GM19397 (cell line): ENCODE measurements around the gene CHST1.

ENCODE experiments used
- ATAC-seq: cut with Tn5 transposase; IDR thresholded peaks from one replicate; pipeline ENCODE4 v1.9.1; 2021; ENCODE audit warnings: mild to moderate bottlenecking, moderate library complexity; ENCODE audit not compliant: unreplicated experiment

CHST1 gene

DNA sequence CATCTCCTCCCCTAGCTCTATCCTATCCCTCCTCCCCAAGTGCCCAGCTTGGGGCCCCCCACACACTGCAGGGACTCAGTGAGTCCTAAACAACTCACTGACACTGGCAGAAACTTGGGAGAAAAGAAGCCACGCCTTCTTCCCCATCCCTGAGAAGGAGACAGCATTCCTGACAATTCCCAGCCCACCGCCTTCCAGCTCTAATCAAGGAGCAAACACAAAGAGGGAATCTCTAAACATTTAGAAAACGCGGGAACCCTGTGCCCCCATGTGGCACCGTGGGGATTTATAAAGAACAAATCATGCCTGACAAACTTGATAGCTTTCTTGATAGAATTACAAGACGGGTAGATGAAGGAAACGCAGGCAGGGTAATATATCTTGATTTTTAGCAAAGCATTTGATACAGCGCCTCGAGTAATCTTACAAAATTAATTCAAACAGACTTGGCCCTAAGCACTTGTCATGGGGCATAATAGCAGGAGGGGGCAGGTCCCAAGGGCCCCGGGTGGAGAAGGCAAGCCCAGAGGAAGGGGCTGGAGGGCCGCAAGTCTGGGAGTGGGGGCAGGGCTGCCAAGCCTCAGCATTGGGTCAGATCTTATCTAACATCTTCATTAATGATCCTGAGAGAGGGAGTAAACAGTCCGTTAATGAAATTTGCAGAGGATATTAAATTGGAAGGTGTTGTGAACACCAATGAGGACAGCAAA is 4.5 kb downstream of the CHST1 start:
- ATAC-seq: no peak

DNA sequence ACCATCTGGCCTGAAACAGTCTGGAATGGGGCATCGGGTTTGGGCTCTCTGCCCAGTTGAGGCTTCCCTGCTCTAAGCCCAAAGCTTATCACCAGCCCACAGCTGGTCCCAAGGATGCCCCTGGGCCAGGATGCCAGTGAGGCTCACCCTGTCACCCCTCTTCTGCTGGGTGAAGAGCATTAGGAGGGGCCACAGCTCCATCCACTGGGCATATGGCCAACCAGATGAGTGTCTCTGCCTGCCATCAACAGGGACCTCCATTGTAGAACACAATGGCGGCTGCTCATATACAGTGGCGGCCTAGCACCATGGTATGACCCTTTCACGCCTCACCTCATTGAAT is 5.6 kb downstream of the CHST1 start:
- ATAC-seq: no peak

DNA sequence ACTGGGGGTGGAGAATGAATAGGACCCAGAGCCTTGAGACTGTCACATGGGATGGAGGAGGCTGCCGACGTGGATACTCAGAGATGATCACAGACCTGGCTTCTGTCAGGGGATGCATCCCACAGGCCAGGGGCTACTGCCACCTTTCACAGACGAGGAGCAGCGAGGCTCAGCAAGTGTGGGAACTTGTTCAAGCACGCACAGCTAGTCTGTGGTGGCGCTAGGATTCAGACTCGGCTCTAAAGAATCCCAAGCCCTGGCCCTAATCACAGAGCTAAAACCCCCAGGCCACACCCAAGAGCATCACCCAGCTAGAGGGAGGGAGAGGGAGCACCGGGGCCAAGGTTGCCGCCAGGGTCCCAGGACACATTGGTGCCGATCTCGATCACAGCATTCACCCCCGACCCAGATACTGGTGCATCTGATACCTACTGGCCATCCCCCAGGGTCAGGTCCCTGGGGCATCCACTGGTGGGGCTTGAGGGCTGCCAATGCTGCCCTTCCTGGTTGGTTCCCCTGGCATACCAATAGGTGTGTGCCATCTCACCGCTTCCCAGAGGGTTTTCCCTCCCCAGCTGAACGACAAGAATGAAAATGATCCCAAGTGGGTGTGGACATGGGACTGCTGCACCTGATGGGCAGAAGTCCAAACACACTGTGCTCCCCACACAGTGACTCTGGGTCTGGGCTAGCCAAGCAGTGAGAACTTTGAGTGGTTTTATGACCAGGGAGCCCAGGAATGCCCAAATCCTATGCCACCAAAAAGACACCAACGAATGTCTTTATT is 6.2 kb downstream of the CHST1 start:
- ATAC-seq: no peak

DNA sequence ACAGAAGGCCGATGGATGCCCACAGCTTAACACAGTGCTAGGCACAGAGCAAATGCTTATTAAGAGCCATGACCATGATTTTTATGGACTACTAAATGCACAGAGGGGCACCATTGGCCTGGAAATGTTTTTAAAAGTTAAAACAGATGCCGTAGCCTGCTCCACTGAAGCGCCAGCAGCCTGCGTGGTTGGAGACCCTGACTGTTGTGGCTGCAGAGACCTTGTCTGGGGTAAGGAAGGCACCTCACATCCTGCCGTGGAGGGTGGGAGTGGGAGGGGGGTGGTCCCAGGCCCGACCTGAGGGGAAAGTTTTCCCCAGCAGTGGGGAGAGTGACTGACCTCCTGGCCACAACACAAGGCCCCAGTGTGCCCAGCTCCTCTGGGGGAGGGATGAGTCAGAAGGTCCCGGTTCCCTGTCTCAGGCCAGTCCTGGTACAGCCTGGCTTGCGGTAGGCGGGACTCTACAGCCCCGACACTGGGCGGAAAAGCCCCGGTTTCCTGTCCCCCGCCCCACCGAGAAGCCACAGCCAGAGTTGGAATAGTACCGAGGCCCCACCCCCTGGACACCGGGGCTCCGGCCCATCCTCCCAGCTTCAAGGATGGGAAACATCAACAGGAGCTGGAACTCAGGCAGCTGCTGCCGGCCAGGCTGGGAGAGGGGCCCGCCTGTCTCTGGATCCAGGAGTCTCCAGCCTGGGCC is 7.0 kb downstream of the CHST1 start:
- no peak for ATAC-seq

DNA sequence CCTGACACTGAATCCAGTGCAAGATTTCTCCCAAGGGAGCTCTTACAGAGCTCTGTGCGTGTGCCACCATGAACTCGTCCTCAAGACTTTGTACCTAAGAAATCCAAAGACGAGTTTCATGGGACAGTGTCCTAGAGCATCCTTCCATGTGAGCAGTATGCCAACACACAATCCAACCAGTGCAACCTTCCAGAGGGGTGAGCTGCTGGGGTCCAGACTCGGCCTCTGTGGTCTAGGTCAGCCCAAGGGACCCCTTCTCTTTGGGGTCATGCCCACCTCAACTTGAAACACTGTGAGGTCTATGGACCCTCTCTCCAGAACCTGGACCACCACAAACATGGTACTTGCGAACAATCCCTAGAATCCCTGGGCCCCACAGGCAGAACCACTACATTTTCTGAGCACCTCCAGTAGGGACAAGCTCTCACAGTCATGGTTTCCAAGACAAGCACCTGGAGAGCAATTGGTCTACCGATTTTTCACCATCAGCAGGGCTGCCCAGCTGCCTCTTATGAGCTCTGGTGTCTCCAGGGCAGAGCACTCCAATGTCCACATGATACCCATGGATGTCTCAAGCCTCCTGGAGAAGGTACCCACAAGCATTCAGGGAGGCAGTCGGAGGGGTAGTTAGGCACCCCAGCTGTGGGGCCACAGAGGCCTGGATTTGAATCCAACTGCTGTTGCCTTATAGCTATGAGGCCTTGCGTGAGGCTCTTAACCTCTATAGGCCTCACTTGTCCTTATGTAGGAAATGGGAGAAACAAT is 7.7 kb downstream of the CHST1 start:
- no peak for ATAC-seq

DNA sequence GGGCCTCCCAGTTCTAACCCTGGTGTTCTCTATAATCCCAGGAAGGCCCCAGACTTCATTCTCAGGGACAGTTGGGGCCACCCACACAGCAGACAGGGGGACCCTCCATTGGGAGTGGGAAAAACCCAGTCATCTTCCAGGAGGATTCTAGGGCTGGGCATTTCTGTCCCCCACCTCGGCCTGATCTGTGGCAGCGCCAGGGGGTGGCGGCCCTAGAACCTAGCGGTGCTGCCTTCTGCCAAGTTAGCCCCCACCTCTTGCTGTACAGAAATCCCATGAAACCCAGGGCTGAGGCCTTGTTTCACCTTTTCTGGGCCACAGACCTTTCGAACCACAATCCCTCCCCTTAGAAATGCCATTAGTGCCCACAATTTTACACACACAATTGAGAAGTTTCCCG is 9.6 kb downstream of the CHST1 start:
- ATAC-seq: no peak

DNA sequence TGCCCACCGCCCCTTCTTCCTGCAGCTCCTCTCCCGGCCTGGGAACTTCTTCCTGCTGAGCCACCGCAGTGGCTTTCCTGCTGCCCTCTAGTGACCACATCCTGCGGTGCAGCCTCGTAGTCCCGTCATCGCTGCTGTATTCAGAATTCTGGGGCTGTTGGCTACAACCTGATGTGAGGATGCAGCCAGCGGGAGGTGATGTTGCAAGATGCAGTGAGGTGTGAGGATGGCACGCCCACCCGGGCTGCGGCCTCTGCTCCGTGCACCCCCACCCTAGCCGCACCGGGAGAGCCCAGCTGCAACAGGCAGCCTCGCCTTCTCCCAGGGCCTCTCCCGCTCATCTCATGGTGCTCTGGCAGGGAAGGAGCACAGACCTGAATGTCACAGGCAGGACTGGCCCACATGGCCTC is 10.1 kb downstream of the CHST1 start:
- ATAC-seq: peak; percentile 54

DNA sequence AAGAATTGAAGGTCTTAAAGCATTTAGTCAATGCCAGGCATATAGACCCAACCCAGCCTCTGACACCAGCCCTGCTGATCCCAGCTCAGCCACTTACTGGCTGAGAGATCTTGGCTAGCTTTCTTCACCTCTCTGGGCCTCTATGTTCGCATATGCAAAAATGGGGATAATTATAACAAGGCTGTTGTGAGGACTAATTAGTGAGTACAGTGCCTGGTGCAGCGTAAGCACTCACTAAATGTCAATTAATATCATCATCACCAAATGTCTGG is 10.5 kb downstream of the CHST1 start:
- no peak for ATAC-seq

DNA sequence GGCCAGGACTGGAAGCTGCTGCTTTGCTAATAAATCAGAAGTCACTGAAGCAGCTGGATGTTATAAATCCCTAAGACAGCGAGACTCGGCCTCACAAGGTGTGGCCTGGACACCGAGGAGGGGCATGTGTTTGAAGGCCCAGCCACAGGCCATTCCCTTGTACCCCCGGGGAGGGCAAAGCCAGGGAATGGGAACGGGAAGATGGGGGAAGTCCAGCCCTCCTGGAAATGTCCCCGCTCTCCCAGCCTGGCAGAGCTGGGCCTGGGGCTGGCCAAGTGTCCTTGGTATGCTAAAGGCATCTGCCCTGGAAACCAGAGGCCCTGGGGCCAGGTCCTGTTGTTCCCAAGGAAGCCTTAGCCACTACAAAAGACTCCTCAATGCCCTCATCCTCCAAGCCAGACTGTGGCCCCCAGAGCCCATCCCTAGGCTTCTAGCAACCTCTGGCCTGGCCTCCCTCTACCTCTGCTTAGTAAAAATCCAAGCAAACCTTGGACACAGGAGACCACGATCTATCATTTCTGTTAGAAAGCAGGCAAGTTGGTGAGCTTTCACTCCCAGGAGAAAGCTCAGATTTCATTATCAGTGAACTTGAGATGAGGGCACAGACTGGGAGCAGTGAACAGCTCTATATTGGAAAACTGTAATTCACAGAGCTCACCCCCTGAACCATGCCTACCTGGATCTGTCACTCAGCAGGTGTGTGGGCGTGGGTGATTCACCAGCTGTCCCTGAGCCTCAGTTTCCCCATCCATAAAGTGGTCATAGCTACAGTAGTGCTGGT is 11.0 kb downstream of the CHST1 start:
- ATAC-seq: no peak

DNA sequence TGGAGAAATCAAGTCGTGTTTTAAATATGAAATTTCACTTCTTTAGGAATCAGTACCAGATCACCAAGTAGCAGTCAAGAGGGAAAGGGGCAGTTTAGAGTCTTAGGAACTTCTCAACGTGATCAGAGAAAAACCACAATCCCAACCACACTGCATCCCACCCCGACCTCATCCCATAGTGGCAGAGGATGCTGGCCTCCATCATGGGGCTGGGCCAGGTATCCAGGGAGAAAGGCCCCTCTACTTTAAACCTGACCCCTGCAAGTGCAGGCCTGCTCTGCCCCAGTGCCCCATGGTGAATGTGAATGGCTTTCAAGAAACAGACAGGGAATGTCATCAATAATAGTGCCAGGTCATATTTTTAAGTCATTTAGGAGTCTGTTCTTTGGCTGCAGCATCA is 12.1 kb downstream of the CHST1 start:
- no peak for ATAC-seq

DNA sequence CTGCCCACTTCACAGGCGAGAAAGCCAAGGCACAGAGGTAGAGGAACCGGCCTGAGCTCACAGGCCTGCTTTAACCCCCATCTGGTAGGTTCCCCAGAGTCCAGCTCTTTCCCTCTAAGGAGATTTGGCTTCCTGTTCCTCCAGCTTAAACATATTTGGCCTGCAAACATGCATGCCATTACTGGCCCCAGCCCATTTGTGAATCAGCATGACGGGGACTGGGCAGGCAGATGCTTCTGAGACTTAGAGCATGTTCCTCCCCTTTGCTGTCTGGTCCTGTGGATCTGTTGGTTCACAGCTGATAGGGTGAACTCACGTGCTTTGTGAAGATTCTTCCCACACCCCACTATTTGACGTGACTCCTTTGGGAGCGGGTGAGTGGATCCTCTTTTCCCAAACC is 12.6 kb downstream of the CHST1 start:
- no peak for ATAC-seq

DNA sequence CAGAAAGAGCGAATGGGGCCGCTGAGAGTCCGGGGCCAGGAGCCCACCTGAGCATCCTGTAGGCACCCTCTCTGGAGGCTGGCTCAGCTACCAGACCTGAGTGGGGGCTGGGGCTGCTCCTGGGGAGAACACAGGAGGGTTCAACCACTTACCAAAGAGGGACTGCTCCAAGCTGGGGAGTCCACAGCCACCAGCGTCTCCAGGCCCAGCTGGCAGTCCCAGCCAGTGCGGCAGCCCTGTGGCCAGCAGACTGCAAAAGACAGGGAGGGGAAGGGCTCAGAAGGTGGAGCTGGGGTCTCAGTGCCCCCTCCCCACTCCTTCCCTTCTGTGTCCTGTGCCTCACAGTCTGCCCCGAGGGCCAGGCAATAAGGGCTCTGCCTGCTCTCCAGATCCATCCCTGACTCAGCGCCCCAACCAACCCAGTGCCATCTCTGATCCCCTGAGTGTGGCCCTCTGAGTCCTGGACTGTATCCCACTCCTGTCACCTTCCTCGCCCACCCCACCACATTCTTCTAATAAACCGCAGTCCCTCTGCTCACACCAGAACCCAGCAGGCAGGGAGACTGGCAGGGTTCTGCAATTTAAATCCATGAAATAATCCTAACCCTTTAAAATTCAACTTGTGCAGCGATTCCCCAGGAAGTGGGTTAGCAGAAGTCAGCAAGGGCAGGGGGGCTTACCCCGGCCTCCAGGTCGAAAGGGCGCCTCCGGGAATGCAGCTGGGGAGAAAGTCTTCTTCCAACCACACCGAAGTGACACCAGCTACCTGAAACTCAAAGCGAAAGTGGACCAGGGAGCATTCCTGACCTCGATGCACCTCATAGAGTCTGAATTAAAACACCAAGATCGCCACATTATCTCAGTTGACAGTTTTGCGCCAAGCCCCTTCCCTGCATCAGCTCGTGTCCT is 13.3 kb downstream of the CHST1 start:
- ATAC-seq: no peak

DNA sequence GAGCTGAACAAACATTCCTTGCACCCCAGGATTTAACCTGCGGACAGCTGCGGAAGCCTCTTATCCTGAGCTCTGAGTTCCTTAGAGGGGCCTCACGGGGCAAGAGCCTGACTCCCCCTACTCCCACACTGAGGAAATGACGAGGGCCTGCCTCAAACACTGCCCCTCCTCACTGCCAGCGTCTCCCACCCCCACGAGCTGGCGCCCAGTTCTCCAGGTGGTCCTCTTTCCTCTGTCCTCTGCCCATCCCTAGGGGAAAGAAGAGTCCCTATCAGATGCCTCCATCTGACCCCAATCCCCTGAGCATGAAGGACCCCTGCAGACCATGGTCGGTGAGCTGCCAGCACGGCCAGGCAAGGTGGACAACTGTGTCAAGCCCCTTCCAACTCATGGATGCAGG is 14.3 kb downstream of the CHST1 start:
- ATAC-seq: no peak

DNA sequence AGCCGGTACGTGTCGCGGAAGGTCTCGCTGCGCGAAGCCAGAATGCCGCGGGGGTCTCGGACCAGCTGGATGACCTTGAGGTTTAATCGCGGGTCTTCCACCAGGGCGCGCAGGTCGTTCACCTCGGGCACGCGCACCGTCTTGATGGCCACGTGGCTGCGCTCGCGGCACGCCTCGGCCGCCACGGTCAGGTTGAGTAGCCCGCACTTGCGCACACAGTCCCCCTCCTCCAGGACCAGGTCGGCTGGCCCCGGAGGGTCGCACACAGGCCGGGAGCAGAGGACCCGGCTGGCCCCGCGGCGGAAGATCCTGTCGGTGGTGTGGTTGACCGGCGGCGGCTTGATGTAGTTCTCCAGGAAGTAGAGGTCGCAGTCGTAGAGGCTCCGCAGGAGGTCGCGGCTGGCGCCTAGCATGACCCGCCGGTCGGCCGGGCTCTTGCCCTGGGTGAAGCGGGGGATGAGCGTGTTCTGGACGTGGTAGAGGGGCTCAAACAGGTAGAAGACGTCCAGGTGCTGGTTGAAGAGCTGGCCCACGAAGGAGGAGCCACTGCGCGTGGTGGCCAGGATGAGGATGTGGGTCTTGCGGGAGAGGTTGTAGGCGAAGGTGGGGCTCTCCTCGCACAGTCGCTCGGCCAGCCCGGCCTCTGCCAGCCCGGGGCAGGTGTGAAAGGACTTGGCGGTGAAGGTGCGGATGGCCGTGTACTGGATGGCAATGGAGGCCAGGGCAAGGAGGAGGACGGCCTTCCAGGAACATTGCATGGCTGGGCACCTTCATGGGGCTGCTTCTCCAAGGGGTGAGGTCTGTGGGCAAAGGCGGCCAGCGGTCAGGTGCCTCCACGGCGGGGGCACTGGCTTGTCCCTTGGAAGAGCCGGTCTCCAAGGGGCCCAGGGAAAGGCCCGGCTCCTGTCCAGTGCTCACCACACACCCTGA is 15.0 kb downstream of the CHST1 start:
- no peak for ATAC-seq

DNA sequence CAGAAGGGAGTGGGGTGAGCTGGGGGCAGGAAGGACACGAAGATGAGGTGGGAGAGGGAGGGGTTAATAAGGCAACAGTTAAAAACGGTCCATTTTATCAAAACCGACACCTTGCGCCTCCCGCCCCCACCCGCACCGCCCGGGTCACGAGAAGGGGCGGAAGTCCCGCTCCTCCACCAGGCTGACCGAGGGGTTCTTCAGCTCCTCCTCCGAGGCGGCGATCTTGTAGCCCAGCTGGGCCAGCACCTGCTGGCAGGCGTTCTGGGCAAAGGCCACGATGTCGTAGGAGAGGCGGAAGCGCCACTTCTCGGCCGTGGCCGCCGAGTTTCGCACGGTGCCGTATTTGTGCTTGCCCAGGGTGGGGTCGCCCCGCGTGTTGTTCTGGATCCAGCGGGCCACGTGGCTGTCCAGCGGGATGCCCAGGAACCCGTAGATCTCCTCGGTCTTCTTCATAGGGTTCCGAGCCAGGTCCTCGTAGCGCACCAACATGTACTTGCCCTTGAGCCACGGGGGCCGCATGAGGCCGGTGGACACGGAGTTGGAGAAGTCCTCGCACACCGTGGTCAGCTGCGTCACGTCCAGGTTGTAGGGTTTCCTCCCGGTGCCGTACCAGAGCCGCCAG is 15.8 kb downstream of the CHST1 start:
- no peak for ATAC-seq

DNA sequence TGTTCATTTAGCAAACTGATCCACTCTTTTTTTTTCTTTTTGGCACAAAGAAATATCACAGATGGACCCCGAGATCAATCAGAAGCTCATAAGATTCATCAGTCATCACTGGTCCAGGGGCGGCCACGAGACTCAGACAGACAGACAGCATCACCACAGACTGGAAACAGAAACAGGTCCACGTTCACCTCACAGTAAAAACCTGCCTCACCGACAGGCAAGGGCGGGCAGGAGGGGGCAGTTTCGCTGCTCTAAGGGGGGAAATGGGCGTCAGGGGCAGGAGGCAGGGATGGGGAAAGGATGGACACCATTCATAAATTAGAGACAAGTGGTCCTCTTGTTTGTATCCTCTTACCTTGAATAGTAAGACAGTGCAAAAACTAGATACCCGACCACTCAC is 16.5 kb downstream of the CHST1 start:
- no peak for ATAC-seq

DNA sequence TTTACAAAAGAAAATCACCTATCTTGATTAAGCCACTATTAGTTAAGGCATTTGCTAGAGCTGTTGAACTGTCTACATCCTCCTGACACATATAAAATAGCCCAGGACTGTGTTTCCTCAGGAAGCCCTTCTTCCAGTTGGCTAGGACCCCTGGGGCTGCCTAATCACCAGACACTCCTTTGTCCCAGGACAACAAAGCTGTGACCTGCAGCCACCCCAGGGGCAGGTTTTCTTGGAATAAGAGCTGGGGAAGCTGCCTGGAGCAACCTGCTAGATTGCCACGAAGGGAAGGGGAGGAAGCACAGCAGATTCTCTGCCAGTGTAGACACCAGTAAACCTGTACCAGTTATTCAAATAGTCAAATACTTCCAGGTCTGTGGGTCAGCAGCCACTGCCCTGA is 17.6 kb downstream of the CHST1 start:
- no peak for ATAC-seq

DNA sequence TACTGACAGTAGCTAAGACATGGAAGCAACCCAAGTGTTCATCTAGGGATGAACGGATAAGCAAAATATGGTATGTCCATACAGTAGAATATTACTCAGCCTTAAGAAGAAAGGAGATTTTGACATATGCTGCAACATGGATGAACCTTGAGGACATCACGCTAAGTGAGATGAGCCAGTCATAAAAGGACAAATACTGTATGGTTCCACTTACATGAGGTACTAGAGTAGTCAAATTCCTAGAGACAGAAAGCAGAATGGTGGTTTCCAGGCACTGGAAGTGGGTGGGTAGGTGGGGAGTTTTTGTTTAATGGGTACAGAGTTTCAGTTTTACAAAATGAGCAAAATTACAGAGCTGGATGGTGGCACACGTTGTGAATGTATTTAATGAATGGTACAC is 18.1 kb downstream of the CHST1 start:
- no peak for ATAC-seq
